ENCODE measurements around the gene MCHR1. TPM values are rescaled to one million over a fixed set of nuclear protein-coding genes. Genes with fewer than 3 reads are reported as not detected.

The MCHR1 gene
- total and polyA plus RNA-seq, 2 of the 13 experiments (the other 11 are each of a cell fraction or from before 2014, with no cell fraction given): 0.40 to 0.83 TPM

GRCh38 chr22:40719599-40719998 is 40.3 kb downstream of the MCHR1 start:
- Histone ChIP-seq H3K27ac (ENCODE audit: extremely low read length, insufficient read depth, low read length) (no peak overlapping the region), H2AFZ (ENCODE audit: low read length) (no peak overlapping the region), H3K79me2 (ENCODE audit: insufficient read depth, low read length) (no peaks in the 10 kb centered on the region), H3K4me2 (ENCODE audit: low read depth, low read length) (peak overlapping the region; percentile 38), H3K4me1 (ENCODE audit: insufficient read depth, low read length) (peaks cover 44% of the 10 kb centered on the region), H3K36me3 (replicated peaks in 1 of 2; ENCODE audit: control insufficient read depth in 1 of 2, insufficient read depth in 2 of 2, low read length in 2 of 2) (no peaks in the 10 kb centered on the region), H3K9me3 (ENCODE audit: low read length) (no peaks in the 10 kb centered on the region), H3K9ac (ENCODE audit: insufficient read depth, low read depth, low read length) (no peak overlapping the region), H3K27me3 (ENCODE audit: control insufficient read depth in 1 of 2, insufficient read depth in 2 of 2, low read length in 2 of 2) (peaks cover 0 to 4% of the 10 kb centered on the region in 2 experiments; a peak in 2 of 5 replicates), H3K4me3 (replicated peaks in 1 of 3; ENCODE audit: insufficient read depth in 1 of 3, low read depth in 2 of 3, low read length in 3 of 3) (no peak overlapping the region), H4K20me1 (ENCODE audit: insufficient read depth, low read length) (no peaks in the 10 kb centered on the region)
- BruUV-seq (replicated peaks): no TSS peak
- CTCF ChIA-PET (ENCODE audit: low intra/inter-chr PET ratio, low total read pairs): no interaction called here
- intact Hi-C loops (cut with micrococcal nuclease; ENCODE audit: unreplicated experiment): loop anchor here (5.0 kb wide), 1 partner anchor 37 kb away; no protein-coding TSS in a partner anchor
- FAIRE-seq: peak; percentile 71
- POLR2A ChIA-PET: no interaction called here
- peak; percentile 45 for DNase-seq (ENCODE audit: low spot score)
- in situ Hi-C loops (cut with HindIII; ENCODE audit: extremely low pct_ligation_motif_present, low pct_unique_long_range_greater_than_20kb): no loop called here
- ATAC-seq: peak; percentile 69
- WGBS (ENCODE audit: low lambda C conversion rate): 11% methylated on average over 6 of the region's 6 CpGs
- TF ChIP-seq YY1 (IDR thresholded peaks at IDR 0.05; ENCODE audit: insufficient read depth, insufficient replicate concordance, low read depth, low read length) (peak; percentile 15), ZNF331 (CRISPR knock-in tag; IDR thresholded peaks at IDR 0.05) (no peak), TARDBP (CRISPR knock-in tag; IDR thresholded peaks at IDR 0.05) (0 out of 2 replicates have a peak, but pooled peaks have one; percentile 30), ZNF646 (CRISPR knock-in tag; IDR thresholded peaks at IDR 0.05) (no peak), ZBTB44 (CRISPR knock-in tag; IDR thresholded peaks at IDR 0.05) (no peak), CREBL2 (CRISPR knock-in tag; IDR thresholded peaks at IDR 0.05; ENCODE audit: borderline replicate concordance) (no peak), PAXIP1 (CRISPR knock-in tag; conservative IDR thresholded peaks at IDR 0.05) (peak; percentile 24; the same call in 1 of the 2 replicates), SMC3 (IDR thresholded peaks at IDR 0.05; ENCODE audit: low read length) (0 out of 2 replicates have a peak, but pooled peaks have one; percentile 6), MAZ (IDR thresholded peaks at IDR 0.05; ENCODE audit: borderline replicate concordance, low read depth, low read length) (no peak), MAZ (CRISPR knock-in tag; IDR thresholded peaks at IDR 0.05; ENCODE audit: low read depth) (no peak), DMAP1 (CRISPR knock-in tag; IDR thresholded peaks at IDR 0.05) (no peak), DR1 (CRISPR knock-in tag; IDR thresholded peaks at IDR 0.05) (no peak), TEAD3 (CRISPR knock-in tag; optimal IDR thresholded peaks at IDR 0.05; ENCODE audit: borderline replicate concordance) (peak; percentile 32)

Measured in HepG2 (cell line).